Activated CD4-positive, alpha-beta T cell treated with anti-CD3 and anti-CD28 coated beads, Interleukin-2, amount 50 U/mL, for 1 hour (primary cell): ENCODE data around the gene CACNA2D1.

Experiments
- DNase-seq: peaks from one replicate; pipeline ENCODE4 v3.0.0-alpha.2; 2020

The CACNA2D1 gene

GRCh38 chr7:82270870-82271269, 172.7 kb downstream of the CACNA2D1 start:
- DNase-seq: no peak

- DNase-seq: no peak
Observed at GRCh38 chr7:82268632-82269031, 174.9 kb downstream of the CACNA2D1 start.

- DNase-seq: no peak
Observed at GRCh38 chr7:82266081-82266480, 177.5 kb downstream of the CACNA2D1 start.

GRCh38 chr7:82264783-82265305, 178.7 kb downstream of the CACNA2D1 start:
- DNase-seq: no peak

- DNase-seq: no peak
Observed at GRCh38 chr7:82263920-82264782, 179.4 kb downstream of the CACNA2D1 start.

GRCh38 chr7:82258181-82258580, 185.4 kb downstream of the CACNA2D1 start:
- DNase-seq: no peak

GRCh38 chr7:82257118-82257695, 186.4 kb downstream of the CACNA2D1 start:
- no peak for DNase-seq

- no peak for DNase-seq
Observed at GRCh38 chr7:82255706-82256105, 187.9 kb downstream of the CACNA2D1 start.

GRCh38 chr7:82250598-82250997, 193.0 kb downstream of the CACNA2D1 start:
- no peak for DNase-seq

- no peak for DNase-seq
Observed at GRCh38 chr7:82249979-82250378, 193.6 kb downstream of the CACNA2D1 start.

GRCh38 chr7:82247814-82248433, 195.7 kb downstream of the CACNA2D1 start:
- DNase-seq: no peak

GRCh38 chr7:82244947-82245517, 198.5 kb downstream of the CACNA2D1 start:
- no peak for DNase-seq

GRCh38 chr7:82241356-82241755, 202.2 kb downstream of the CACNA2D1 start:
- DNase-seq: no peak

- DNase-seq: no peak
Observed at GRCh38 chr7:82235713-82236112, 207.9 kb downstream of the CACNA2D1 start.

- no peak for DNase-seq
Observed at GRCh38 chr7:82234457-82235049, 209.0 kb downstream of the CACNA2D1 start.

- DNase-seq: no peak
Observed at GRCh38 chr7:82230811-82231581, 212.6 kb downstream of the CACNA2D1 start.

GRCh38 chr7:82229164-82229563, 214.4 kb downstream of the CACNA2D1 start:
- DNase-seq: no peak

- DNase-seq: no peak
Observed at GRCh38 chr7:82226191-82226590, 217.4 kb downstream of the CACNA2D1 start.

- no peak for DNase-seq
Observed at GRCh38 chr7:82224529-82224928, 219.0 kb downstream of the CACNA2D1 start.

GRCh38 chr7:82223580-82223979, 220.0 kb downstream of the CACNA2D1 start:
- no peak for DNase-seq

GRCh38 chr7:82221152-82221674, 222.4 kb downstream of the CACNA2D1 start:
- DNase-seq: no peak

GRCh38 chr7:82212466-82212865, 231.1 kb downstream of the CACNA2D1 start:
- no peak for DNase-seq
